Smooth muscle cell (in vitro differentiated cells): ENCODE measurements around the gene GRID1. TPM values are rescaled to one million over a fixed set of nuclear protein-coding genes. Genes with fewer than 3 reads are reported as not detected.

ENCODE experiments used
- DNase-seq: peaks from one replicate; lab custom pipeline; 2025; ENCODE audit not compliant: unreplicated experiment; lab: John Stamatoyannopoulos, UW
- H2AFZ ChIP-seq: fragments of 200-600 bp; sonication (generic); 2 replicates; pipeline ENCODE4 v1.6.0; 2016; ENCODE audit warnings: antibody characterized with exemption, low read depth, mild to moderate bottlenecking
- H3F3A ChIP-seq: fragments of 200-600 bp; sonication (generic); 2 replicates; pipeline ENCODE4 v1.6.0; 2017; ENCODE audit warnings: antibody characterized with exemption, low read depth
- H3K27ac ChIP-seq: fragments of 200-600 bp; sonication (generic); 2 replicates; pipeline ENCODE4 v1.5.1; 2016; ENCODE audit warnings: low read depth, mild to moderate bottlenecking
- H3K27me3 ChIP-seq: fragments of 200-600 bp; sonication (generic); 2 replicates; pipeline ENCODE4 v1.6.1; 2016; ENCODE audit warnings: low read depth, mild to moderate bottlenecking
- H3K36me3 ChIP-seq: fragments of 200-600 bp; sonication (generic); 2 replicates; pipeline ENCODE4 v1.5.1; 2016; ENCODE audit warnings: low read depth
- H3K4me1 ChIP-seq: fragments of 200-600 bp; sonication (generic); 2 replicates; pipeline ENCODE4 v1.5.1; 2016; ENCODE audit warnings: low read depth
- H3K4me2 ChIP-seq: fragments of 200-600 bp; sonication (generic); 2 replicates; pipeline ENCODE4 v1.6.0; 2016; ENCODE audit warnings: mild to moderate bottlenecking
- H3K4me3 ChIP-seq: fragments of 200-600 bp; sonication (generic); 2 replicates; pipeline ENCODE4 v1.5.1; 2016; ENCODE audit warnings: mild to moderate bottlenecking
- H3K79me2 ChIP-seq: fragments of 200-600 bp; sonication (generic); 2 replicates; pipeline ENCODE4 v1.6.0; 2016; ENCODE audit warnings: low read depth, mild to moderate bottlenecking
- H3K9ac ChIP-seq: fragments of 200-600 bp; sonication (generic); 2 replicates; pipeline ENCODE4 v1.6.0; 2016; ENCODE audit warnings: low read depth
- H3K9me3 ChIP-seq: fragments of 200-600 bp; sonication (generic); replicated peaks from 2 replicates; pipeline ENCODE4 v1.5.1; 2016; ENCODE audit warnings: low read depth
- H4K20me1 ChIP-seq: fragments of 200-600 bp; sonication (generic); 2 replicates; pipeline ENCODE4 v1.6.0; 2016; ENCODE audit warnings: low read depth
- CTCF ChIP-seq: fragments of 200-600 bp; sonication (generic); IDR thresholded peaks from 2 replicates; pipeline ENCODE4 v1.5.1; 2017; ENCODE audit warnings: borderline replicate concordance, mild to moderate bottlenecking, antibody characterized with exemption; ENCODE audit not compliant: insufficient read depth, poor library complexity, severe bottlenecking
- WGBS: methylation state at CpG from one replicate; pipeline ENCODE4 v1.1.7; 2016; ENCODE audit warnings: low lambda C conversion rate; 5-methylcytosine and 5-hydroxymethylcytosine counted together
- polyA plus RNA-seq: library from polyadenylated mRNA; unstranded; fragments of >200 nt; fragmentation: Nextera tagmentation; extraction: Ambion mirVana; gene quantifications from 2 replicates; pipeline ENCODE4 v1.2.1, GENCODE V29; 2016
- total RNA-seq: library from RNA; depleted of rRNA; stranded (reverse); fragments of >200 nt; gene quantifications from 2 replicates; pipeline ENCODE4 v1.2.3, GENCODE V29; 2014

Gene GRID1
- total and polyA plus RNA-seq, 2 experiments from 2014 or later, result 4.4 to 7.4 TPM

GRCh38 chr10:86284355-86285105, 82.1 kb downstream of the GRID1 start:
- Histone ChIP-seq H3K79me2 (no peaks in the 10 kb centered on the region), H4K20me1 (peaks cover 22% of the 10 kb centered on the region), H3K36me3 (no peaks in the 10 kb centered on the region), H3K27ac (no peak overlapping the region), H3K9ac (no peak overlapping the region), H2AFZ (no peak overlapping the region), H3K9me3 (no peaks in the 10 kb centered on the region), H3K27me3 (no peaks in the 10 kb centered on the region), H3K4me1 (no peaks in the 10 kb centered on the region), H3K4me2 (no peak overlapping the region), H3F3A (no peaks in the 10 kb centered on the region), H3K4me3 (no peak overlapping the region)
- 82% methylated on average over 10 of the region's 11 CpGs for WGBS
- no peak for DNase-seq
- no peak for TF ChIP-seq CTCF

GRCh38 chr10:86283466-86284287, 82.9 kb downstream of the GRID1 start:
- 88% methylated on average over 1 of the region's 1 CpG for WGBS
- Histone ChIP-seq H3K4me3 (no peak overlapping the region), H3K4me1 (no peaks in the 10 kb centered on the region), H3K9ac (no peak overlapping the region), H3K27me3 (no peaks in the 10 kb centered on the region), H3F3A (no peaks in the 10 kb centered on the region), H3K79me2 (no peaks in the 10 kb centered on the region), H3K27ac (no peak overlapping the region), H3K4me2 (no peak overlapping the region), H3K9me3 (no peaks in the 10 kb centered on the region), H2AFZ (no peak overlapping the region), H3K36me3 (no peaks in the 10 kb centered on the region), H4K20me1 (peaks cover 22% of the 10 kb centered on the region)
- no peak for TF ChIP-seq CTCF
- no peak for DNase-seq

- Histone ChIP-seq H3F3A (no peaks in the 10 kb centered on the region), H2AFZ (no peak overlapping the region), H3K9ac (no peak overlapping the region), H3K27ac (no peak overlapping the region), H3K9me3 (no peaks in the 10 kb centered on the region), H3K36me3 (no peaks in the 10 kb centered on the region), H3K27me3 (no peaks in the 10 kb centered on the region), H4K20me1 (peaks cover 22% of the 10 kb centered on the region), H3K79me2 (no peaks in the 10 kb centered on the region), H3K4me3 (no peak overlapping the region), H3K4me1 (no peaks in the 10 kb centered on the region), H3K4me2 (no peak overlapping the region)
- TF ChIP-seq CTCF, result no peak
- 100% methylated on average over 1 of the region's 1 CpG for WGBS
- no peak for DNase-seq
Observed at GRCh38 chr10:86282664-86283465, 83.7 kb downstream of the GRID1 start.
